HS-5 (cell line): ENCODE measurements around the gene KIRREL2.
"Not testable (repeated sequence)": the region's sequence is repeated elsewhere in the genome, so short reads cannot be mapped to it uniquely, and the experiment has no call there.

Experiments used
- DNase-seq: peaks from one replicate; pipeline ENCODE4 v3.0.0-alpha.2; 2012; ENCODE audit warnings: low read depth

The KIRREL2 gene

DNA sequence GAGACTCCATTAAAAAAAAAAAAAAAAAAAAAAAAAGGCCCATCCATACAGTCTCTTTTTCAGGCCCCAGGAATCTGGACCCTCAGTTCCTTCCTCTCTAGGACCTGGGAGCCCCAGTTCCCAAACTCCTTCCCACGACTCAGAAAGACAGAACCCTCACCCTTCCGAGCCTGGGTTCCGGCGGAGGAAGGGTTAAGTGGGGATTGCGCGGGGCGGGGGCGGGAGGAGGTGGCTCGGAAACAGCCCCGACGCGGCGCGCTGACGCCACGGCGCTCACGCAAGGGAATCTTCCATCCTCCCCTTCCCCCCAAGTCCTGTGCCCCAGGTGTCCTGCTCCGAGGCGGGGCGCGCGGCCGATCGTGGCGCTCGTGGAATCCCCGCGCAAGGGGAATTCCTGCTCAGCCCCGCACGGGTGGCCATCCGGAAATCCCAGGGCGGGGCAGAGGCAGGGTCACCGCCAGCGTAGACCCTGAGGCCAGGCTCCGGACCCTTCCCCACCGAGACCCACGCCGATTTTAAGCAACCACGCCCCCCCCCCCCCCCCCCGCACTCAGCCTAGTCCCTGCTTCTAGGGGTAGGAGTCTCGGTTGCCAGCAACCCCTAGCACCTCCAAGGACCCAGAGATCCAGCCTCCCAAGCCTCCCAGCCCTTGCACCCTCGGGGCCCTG, 43.0 kb downstream of the KIRREL2 start:
- peak; percentile 51 for DNase-seq

DNA sequence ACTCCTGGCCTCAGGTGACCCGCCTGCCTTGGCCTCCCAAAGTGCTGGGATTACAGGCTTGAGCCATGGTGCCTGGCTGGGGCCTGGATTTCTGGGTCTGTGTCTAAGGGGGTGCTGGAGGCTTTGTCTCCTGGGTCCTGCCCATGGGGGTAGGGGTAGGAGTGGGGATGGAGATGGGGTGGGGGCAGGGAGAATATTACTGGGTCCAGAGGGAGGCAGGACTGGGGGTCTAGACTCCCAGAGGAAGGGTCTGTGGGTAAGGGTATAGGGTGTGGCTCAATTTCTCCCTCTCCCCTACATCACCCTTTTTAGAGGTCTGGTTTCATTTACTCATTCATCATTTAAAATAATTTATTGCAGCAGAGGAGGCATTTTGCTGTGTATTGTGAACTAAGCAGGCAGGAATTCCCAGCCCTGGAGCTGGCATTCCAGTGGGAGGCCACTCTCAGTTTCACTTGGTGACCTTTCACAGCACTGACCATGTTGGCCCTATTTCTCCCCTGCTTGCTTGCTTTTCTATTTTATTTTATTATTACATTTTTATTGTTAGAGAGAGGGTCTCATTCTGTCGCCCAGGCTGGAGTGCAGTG, 44.4 kb downstream of the KIRREL2 start:
- peak; percentile 49 for DNase-seq

- DNase-seq: peak; percentile 18
Observed at GRCh38 chr19:35901854-35902661, 45.3 kb downstream of the KIRREL2 start, which contains the start of gene HCST. TSS of gene HCST (plus strand) at chr19:35902529. CDS start at chr19:35902594, 65 bp downstream.

DNA sequence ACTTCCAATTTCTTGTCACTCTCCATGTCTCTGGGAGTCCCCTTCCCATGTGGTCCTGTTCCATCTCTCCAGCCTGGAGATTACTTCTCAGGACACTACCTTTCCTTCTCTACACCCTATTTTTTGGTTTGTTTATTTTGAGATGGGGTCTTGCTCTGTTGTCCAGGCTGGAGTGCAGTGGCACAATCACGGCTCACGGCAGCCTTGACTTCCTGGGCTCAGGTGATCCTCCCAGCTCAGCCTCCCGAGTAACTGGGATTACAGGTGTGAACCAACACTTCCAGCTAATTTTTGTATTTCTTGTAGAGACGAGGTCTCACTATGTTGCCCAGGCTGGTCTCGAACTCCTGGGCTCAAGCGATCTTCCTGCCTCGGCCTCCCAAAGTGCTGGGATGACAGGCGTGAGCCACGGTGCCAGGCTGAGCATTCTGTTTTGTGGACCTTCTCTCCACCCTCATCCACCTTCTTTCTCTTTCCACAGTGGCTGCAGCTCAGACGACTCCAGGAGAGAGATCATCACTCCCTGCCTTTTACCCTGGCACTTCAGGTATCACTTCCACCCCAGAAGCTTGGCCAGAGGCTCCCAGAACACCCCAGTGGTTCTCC, 46.3 kb downstream of the KIRREL2 start:
- DNase-seq: no peak

DNA sequence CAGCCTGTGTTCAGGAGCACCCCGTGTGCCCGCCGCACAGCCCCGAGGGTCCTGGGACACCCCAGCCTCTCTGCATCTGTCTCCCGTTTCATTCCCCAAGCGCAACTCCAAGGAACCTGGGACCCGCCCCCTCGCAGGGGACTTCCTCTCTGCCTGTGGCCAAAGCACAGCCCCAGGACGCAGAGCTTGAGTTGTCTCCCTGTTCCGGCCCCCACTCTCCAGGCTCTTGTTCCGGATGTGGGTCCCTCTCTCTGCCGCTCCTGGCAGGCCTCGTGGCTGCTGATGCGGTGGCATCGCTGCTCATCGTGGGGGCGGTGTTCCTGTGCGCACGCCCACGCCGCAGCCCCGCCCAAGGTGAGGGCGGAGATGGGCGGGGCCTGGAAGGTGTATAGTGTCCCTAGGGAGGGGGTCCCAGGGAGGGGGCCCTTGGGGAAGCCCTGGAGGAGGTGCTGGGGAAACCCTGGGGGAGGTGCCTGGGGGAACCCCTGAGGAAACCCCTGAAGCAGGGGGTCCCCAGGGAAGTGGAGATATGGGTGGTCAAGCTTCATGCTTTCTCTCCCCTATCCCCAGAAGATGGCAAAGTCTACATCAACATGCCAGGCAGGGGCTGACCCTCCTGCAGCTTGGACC, 47.0 kb downstream of the KIRREL2 start:
- DNase-seq: no peak

DNA sequence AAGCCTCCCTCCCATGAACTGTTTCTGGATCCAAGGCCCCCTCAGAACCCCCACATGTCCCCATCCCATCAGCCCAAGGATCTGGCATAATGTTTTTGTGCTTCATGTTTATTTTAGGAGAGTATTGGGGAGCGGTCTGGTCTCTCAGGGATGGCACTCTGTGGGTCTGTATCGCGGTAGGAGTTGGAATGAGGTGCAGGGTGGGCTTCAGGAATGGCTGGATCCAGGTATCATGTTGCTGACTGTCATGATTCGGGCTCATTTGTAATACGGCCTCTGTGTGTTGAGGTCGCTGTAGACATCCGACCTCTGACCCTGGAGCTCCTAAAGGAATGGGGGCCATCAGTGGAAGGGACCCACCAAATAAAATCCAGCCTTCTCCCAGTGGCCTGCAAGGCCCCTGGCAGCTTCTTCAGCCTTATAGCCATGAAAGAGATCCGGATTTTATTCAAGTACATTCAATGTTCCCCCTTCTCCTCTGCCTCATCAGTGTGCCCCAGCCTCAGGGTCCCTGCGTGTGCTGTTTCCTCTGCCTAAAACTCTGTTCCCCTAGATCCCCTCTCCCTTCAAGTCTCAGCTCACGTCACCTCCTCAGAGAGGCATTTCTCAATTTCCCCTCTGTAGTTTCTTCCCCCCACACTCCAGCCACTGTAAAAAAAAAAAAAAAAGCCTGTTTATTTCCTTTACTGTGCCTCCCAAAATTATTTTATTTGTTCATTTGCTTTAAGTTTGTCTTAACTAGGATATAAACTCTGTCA, 47.8 kb downstream of the KIRREL2 start:
- DNase-seq: no peak

GRCh38 chr19:35905178-35905727, 48.5 kb downstream of the KIRREL2 start:
- no peak for DNase-seq

DNA sequence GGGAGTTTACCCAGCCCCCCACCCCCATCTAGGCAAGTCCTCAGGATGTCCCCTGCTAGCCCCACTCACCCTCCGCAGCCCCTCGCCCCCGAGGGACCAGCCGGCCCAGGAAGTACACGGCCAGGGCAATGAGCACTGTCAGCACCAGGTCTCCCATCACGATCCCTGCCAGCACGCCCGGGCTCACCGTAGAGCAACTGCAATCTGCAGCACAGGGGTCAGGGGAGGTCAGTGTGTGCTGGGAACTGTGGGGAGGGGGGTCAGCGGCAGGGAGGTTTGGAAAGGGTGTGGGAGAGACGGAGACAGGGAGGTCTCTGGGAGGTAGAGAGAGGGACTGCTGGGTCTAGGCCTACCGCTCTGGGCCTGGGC, 50.6 kb downstream of the KIRREL2 start:
- no peak for DNase-seq

DNA sequence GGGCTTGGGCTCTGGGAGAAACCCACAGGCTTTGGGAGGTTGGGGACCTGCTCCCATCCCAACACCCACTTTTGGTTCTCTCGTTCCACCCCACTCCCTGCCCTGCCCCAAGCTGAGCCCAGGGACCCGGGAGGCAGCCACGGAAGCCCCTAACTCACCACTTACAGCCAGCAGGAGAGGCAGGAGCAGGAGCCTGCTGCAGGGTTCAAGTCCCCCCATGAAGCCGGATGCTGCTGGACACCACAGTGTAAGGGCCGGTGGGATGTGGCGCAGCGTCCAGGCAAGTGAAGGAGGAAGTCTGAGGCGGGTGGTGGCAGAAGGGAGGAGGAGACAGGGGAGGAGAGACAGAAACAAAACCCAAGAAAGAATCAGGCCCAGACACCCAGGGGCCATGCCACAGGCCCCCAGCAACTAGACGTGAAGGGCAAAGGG, 51.3 kb downstream of the KIRREL2 start, which contains the start of gene TYROBP:
TSS of gene TYROBP (minus strand) at position 286 of the 432 bp plus-strand sequence. CDS start at position 219, 67 bp downstream.
- no peak for DNase-seq

- no peak for DNase-seq
Observed at GRCh38 chr19:35908973-35909683, 52.4 kb downstream of the KIRREL2 start.

GRCh38 chr19:35909684-35910035, 52.9 kb downstream of the KIRREL2 start:
- no peak for DNase-seq

GRCh38 chr19:35910355-35910754, 53.6 kb downstream of the KIRREL2 start:
- not testable (repeated sequence) for DNase-seq

DNA sequence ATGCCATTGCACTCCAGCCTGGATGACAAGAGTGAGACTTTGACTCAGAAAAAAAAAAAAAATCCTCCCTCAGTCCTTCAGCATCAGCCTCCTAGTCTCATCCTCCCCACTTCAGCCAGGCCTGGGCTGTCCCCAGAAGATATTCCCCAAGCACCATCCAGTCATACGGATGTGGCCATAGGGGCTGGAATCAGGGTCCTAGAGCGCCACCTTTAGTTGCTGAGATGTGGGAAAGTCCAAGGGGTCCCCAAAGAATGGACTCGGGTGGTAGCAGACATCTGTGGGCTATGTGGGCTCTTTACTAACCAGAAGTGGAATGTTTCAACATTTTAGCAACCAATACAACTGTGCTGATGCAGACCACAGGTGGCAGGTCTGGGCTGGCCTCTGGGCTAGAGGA, 54.5 kb downstream of the KIRREL2 start:
- DNase-seq: no peak

DNA sequence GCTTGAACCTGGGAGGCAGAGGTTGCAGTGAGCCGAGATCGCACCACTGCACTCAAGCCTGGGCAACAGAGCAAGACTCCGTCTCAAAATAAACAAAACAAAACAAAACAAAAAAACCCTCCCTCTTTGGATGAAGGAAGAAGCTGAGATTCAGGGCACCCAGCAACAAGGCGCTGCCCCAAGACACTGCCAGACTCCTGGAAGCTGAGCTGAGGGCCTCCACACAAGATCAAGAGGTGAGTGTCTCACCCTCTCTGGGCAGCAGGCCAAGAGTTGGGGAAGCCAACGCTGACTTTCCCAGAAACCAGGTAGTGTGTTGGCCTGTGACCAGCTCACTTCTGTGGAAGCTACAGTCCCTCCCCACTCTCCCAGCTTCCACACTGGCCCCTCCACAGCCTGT, 55.1 kb downstream of the KIRREL2 start:
- DNase-seq: no peak

GRCh38 chr19:35913589-35913988, 56.9 kb downstream of the KIRREL2 start:
- DNase-seq: no peak

DNA sequence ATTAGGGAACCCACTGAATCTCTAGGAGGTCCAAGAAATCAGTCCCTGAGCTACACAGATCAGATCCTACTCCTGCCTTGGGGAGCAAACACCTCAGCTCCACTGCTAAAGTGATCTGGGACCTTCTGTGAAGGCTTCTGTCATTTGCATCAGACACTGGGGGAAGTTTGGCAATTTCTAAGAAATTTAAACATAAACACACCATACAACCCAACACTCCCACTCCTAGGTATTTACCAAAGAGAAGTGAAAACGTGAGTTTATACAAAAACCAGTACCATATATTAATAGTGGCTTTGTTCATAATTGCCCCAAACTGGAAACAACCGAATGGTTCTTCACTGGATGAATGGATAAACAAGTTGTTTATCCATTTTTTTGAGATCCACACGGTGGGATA, 58.7 kb downstream of the KIRREL2 start:
- DNase-seq: no peak
